ENCODE results near the gene ZNF541.

DNA sequence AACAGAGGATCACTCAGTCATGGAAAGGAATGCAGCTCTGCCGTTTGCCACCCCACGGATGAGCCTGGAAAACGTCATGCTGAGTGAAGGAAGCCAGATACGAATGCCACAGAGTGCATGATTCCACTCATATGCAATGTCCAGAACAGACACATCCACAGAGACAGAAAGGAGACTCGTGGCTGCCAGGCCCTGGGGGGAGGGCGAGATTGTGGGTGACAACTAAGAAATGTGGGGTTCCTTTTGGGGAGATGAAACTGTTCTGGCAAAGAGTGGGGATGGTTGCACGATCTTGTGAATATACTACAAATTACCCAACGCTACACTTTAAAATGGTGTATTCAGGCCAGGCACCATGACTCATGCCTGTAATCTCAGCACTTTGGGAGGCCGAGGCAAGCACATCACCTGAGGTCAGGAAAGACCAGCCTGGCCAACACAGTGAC is 30.9 kb downstream of the ZNF541 start:
- TF ChIP-seq, protein P1, sequence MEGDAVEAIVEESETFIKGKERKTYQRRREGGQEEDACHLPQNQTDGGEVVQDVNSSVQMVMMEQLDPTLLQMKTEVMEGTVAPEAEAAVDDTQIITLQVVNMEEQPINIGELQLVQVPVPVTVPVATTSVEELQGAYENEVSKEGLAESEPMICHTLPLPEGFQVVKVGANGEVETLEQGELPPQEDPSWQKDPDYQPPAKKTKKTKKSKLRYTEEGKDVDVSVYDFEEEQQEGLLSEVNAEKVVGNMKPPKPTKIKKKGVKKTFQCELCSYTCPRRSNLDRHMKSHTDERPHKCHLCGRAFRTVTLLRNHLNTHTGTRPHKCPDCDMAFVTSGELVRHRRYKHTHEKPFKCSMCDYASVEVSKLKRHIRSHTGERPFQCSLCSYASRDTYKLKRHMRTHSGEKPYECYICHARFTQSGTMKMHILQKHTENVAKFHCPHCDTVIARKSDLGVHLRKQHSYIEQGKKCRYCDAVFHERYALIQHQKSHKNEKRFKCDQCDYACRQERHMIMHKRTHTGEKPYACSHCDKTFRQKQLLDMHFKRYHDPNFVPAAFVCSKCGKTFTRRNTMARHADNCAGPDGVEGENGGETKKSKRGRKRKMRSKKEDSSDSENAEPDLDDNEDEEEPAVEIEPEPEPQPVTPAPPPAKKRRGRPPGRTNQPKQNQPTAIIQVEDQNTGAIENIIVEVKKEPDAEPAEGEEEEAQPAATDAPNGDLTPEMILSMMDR (IDR thresholded peaks at IDR 0.05): no peak
- no peak for TF ChIP-seq POLR2A (IDR thresholded peaks at IDR 0.05)
- no peak for TF ChIP-seq POLR2AphosphoS5 (IDR thresholded peaks at IDR 0.05)

Data from prostate gland (tissue), 2 donors.